Adrenal gland (tissue), 5 donors: ENCODE measurements around the gene PDGFC.

Source experiments
- POLR2A ChIP-seq, 2 donors: fragments of 450-650 bp; IDR thresholded peaks; one replicate each; pipeline ENCODE4 v1.6.1; 2017; ENCODE audit warnings: antibody characterized with exemption in 2 of 2, mild to moderate bottlenecking in 2 of 2, moderate library complexity in 1 of 2
- TF ChIP-seq, protein P1 (sequence below), 6 experiments: fragments of 450-650 bp in 4 of 6; fragments of 200-600 bp in 2 of 6; sonication (generic) in 1 of 6; IDR thresholded peaks; 1 replicate in 5 of 6; 2 replicates in 1 of 6; pipeline versions ENCODE4 v1.5.1 to v1.8.0; 2016 to 2021; ENCODE audit warnings: antibody characterized with exemption in 6 of 6, mild to moderate bottlenecking in 2 of 6, moderate library complexity in 1 of 6
- donor health status: DM: no; HTN: no; CAD: no.

DNA sequence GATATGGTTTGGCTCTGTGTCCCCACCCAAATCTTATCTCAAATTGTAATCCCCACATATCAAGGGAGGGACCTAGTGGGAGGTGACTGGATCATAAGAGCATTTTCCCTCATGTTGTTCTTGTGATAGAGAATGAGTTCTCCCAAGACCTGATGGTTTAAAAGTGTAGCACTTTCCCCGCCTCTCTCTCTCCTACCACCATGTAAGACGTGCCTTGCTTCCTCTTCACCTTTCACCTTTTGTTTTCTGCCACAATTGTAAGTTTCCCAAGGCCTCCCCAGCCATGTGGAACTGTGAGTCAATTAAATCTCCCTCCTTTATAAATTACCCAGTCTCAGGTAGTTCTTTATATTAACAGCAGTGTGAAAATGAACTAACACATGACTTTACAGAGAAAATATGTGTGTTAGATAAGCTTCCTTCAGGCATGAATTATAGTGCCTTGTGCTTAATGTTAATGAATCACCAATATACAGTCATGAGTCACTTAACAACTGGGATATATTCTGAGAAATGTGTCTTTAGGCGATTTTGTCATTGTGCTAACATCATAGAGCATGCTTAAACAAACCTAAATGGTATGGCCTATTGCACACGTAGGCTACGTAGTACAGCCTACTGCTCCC lies 37.9 kb downstream of the PDGFC start:
- no peak for TF ChIP-seq POLR2A (IDR thresholded peaks at IDR 0.05)
- TF ChIP-seq, protein P1, sequence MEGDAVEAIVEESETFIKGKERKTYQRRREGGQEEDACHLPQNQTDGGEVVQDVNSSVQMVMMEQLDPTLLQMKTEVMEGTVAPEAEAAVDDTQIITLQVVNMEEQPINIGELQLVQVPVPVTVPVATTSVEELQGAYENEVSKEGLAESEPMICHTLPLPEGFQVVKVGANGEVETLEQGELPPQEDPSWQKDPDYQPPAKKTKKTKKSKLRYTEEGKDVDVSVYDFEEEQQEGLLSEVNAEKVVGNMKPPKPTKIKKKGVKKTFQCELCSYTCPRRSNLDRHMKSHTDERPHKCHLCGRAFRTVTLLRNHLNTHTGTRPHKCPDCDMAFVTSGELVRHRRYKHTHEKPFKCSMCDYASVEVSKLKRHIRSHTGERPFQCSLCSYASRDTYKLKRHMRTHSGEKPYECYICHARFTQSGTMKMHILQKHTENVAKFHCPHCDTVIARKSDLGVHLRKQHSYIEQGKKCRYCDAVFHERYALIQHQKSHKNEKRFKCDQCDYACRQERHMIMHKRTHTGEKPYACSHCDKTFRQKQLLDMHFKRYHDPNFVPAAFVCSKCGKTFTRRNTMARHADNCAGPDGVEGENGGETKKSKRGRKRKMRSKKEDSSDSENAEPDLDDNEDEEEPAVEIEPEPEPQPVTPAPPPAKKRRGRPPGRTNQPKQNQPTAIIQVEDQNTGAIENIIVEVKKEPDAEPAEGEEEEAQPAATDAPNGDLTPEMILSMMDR (IDR thresholded peaks at IDR 0.05), result no peak
